Right lobe of liver (tissue), 4 donors: Measurements from ENCODE around the gene HIPK3.

Experiments
- CTCF ChIP-seq, 4 donors: fragments of 200-600 bp in 3 of 4; fragments of 450-650 bp in 1 of 4; IDR thresholded peaks; one replicate each; pipeline versions ENCODE4 v1.5.1 to v1.8.0; 2016 to 2022; ENCODE audit warnings: antibody characterized with exemption in 4 of 4, mild to moderate bottlenecking in 2 of 4
- POLR2A ChIP-seq: fragments of 450-650 bp; IDR thresholded peaks from one replicate; pipeline ENCODE4 v1.6.1; 2017; ENCODE audit warnings: antibody characterized with exemption, mild to moderate bottlenecking
- donor health status: DM: no; HTN: no; CAD: no.
- donor health status: DM: no; HTN: no; CAD: no.
- donor health status: DM: no; HTN: yes; CAD: no.

GRCh38 chr11:33284818-33285217 is 27.6 kb downstream of the HIPK3 start:
- TF ChIP-seq CTCF (IDR thresholded peaks at IDR 0.05) (no peak), POLR2A (no peak)
